T-helper 17 cell (primary cell): ENCODE results near the gene THRAP3. TPM values are rescaled to one million over a fixed set of nuclear protein-coding genes. Genes with fewer than 3 reads are reported as not detected.

Experiments used
- ATAC-seq: fragments of 150-1000 bp; cut with Tn5 transposase; 2 replicates; pipeline ENCODE4 v1.10.0; 2021; ENCODE audit warnings: mild to moderate bottlenecking, moderate library complexity
- DNase-seq, 3 donors: peaks; one replicate each; pipeline versions ENCODE4 v3.0.0 to v3.0.0-alpha.2; 2020 to 2021
- H3K9me3 ChIP-seq: one replicate; pipeline ENCODE4 v1.7.0; 2013; ENCODE audit warnings: low read length, mild to moderate bottlenecking; ENCODE audit not compliant: control insufficient read depth, poor library complexity, severe bottlenecking
- H3K27ac Mint-ChIP-seq: one replicate; pipeline ENCODE4 v1.8.0; 2022; ENCODE audit warnings: mild to moderate bottlenecking, moderate library complexity, mixed read lengths
- H3K27me3 Mint-ChIP-seq: one replicate; pipeline ENCODE4 v1.8.0; 2022; ENCODE audit warnings: mixed read lengths
- H3K36me3 Mint-ChIP-seq: one replicate; pipeline ENCODE4 v1.8.0; 2022; ENCODE audit warnings: low read depth, mixed read lengths
- H3K4me1 Mint-ChIP-seq: one replicate; pipeline ENCODE4 v1.8.0; 2022; ENCODE audit warnings: mild to moderate bottlenecking, mixed read lengths
- H3K4me3 Mint-ChIP-seq: one replicate; pipeline ENCODE4 v1.8.0; 2022; ENCODE audit warnings: mild to moderate bottlenecking, moderate library complexity, mixed read lengths
- total RNA-seq, 4 donors: library from RNA in 2 of 4; stranded (reverse) in 2 of 4; gene quantifications; one replicate each; pipeline ENCODE4 v1.2.3 and lab custom pipeline; 2022 to 2026

Gene THRAP3
- total RNA-seq, 2 donors from 2014 or later = 74.5 to 76.3 TPM

DNA sequence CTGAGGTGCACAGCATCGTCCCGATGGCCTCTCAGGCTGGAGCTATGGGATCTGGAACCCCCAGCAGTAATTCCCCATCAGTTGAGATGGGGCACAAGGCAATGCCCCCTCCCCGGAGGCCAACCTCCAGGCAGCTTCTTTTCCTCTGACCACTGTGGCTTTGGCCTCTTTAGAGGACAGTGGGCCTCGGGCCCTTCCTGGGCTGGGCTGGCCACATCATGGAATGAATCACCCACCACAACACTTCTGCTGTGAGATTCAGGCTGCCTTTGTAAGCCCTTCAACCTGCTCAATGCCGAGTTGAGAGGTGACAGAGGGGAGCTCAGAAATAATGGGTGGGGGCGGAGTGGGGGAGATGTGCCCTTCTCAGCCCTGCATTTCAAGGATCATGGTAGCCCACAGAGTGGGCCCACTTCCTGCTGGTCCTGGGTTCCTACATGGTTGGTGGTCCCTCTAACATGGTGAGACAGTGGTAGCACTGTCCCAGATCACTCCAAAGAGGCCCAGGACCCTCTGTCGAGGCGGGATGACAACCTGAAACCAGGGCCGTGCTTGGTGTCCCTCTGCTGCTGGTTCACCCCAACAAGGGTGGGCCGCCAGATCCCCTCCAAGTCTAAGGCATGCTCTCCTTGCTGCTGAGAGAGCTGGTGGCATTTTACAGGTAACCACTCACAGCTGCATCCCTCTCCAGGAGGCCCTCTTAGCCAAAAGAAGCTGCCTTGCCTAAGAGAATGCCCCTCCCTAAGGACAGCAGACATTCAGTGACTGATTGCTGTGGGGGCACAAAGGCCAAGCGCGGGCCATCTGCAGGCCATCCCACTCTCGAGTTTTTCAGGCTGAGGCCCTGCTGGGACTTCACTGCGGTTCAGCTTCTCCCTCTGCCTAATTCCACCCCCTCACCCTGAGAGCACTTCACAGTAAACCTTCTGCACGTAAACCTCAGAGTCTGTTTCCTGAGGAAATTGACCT is 129.0 kb downstream of the THRAP3 start:
- Mint-ChIP-seq H3K27ac (peak overlapping the region; percentile 78), H3K36me3 (peaks cover 2% of the 10 kb centered on the region), H3K27me3 (no peaks in the 10 kb centered on the region), H3K4me3 (no peak overlapping the region), H3K4me1 (peaks cover 26% of the 10 kb centered on the region)
- no peaks in the 10 kb centered on the region for H3K9me3 ChIP-seq
- ATAC-seq (no peak), DNase-seq (no peak)

DNA sequence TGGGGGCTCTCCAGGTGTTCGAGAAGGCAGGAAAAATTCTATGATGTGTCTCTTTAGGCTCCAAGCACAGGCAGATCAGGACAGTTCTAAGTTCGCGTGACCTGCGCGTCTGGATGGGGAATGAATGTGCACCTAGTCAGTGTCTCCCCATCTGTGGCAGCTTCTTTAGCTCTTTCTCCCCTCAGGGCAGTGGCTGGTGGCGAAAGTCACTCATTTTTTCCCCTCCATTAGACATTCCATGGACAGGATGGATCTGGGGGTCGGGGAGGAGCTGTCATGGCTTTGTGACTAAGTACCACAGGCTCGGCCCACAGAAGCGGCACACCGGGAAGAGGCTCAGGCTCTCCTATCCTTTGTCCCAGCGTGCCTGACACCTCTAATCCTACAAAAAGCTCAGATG is 130.2 kb downstream of the THRAP3 start:
- Mint-ChIP-seq H3K27ac (no peak overlapping the region), H3K36me3 (no peaks in the 10 kb centered on the region)
- ATAC-seq = no peak

More for the DNA sequence above, 130.2 kb downstream of the THRAP3 start:
- H3K27me3 Mint-ChIP-seq = no peaks in the 10 kb centered on the region
- no peak for DNase-seq
- H3K4me3 Mint-ChIP-seq = no peak overlapping the region
- no peaks in the 10 kb centered on the region for H3K9me3 ChIP-seq
- peaks cover 25% of the 10 kb centered on the region for H3K4me1 Mint-ChIP-seq

Other genes starting within 250 kb of the THRAP3 start
- under 1 TPM; 0.29 to 0.30 TPM for gene TEKT2, start 140.3 kb upstream of the THRAP3 start, total RNA-seq
- gene ADPRS, start 135.6 kb upstream of the THRAP3 start, total RNA-seq = 10 to 100 TPM; 17.0 to 21.2 TPM
- under 1 TPM in 1 of 2 donors, not detected in 1; 0.25 TPM for gene COL8A2, start 99.2 kb upstream of the THRAP3 start, total RNA-seq
- gene TRAPPC3, start 75.0 kb upstream of the THRAP3 start, total RNA-seq = 10 to 100 TPM; 35.0 to 37.8 TPM
- 100 to 1,000 TPM; 173 to 175 TPM for gene MAP7D1, start 68.3 kb upstream of the THRAP3 start, total RNA-seq
- gene SH3D21, start 81.9 kb downstream of the THRAP3 start, total RNA-seq = 1 to 10 TPM; 1.4 to 1.9 TPM
- 10 to 100 TPM in 1 of 2 donors, 1 to 10 TPM in 1; 6.2 to 10.8 TPM for gene EVA1B, start 99.2 kb downstream of the THRAP3 start, total RNA-seq
- gene STK40, start 161.5 kb downstream of the THRAP3 start, total RNA-seq = 10 to 100 TPM; 32.9 to 49.8 TPM
- gene LSM10, start 173.5 kb downstream of the THRAP3 start, total RNA-seq = 10 to 100 TPM; 26.4 to 31.1 TPM
- under 1 TPM in 1 of 2 donors, not detected in 1; 0.99 TPM for gene OSCP1, start 226.0 kb downstream of the THRAP3 start, total RNA-seq
- 10 to 100 TPM; 31.4 to 37.5 TPM for gene MRPS15, start 239.9 kb downstream of the THRAP3 start, total RNA-seq